ENCODE data around the gene PLA2G4F.

The PLA2G4F gene

GRCh38 chr15:42163291-42163690, 6.9 kb upstream of the PLA2G4F start:
- DNase-seq: no peak

GRCh38 chr15:42160136-42160535, 3.7 kb upstream of the PLA2G4F start:
- DNase-seq: no peak

- no peak for DNase-seq
Observed at GRCh38 chr15:42159381-42160015, 3.1 kb upstream of the PLA2G4F start.

GRCh38 chr15:42158941-42159340, 2.5 kb upstream of the PLA2G4F start:
- DNase-seq: no peak

- peak; percentile 68 for DNase-seq
Observed at GRCh38 chr15:42157981-42158765, 1.7 kb upstream of the PLA2G4F start.

GRCh38 chr15:42157381-42157780, 945 bp upstream of the PLA2G4F start:
- no peak for DNase-seq

- DNase-seq: no peak
Observed at GRCh38 chr15:42155546-42156242, 742 bp downstream of the PLA2G4F start.

- DNase-seq: no peak
Observed at GRCh38 chr15:42154956-42155355, 1.5 kb downstream of the PLA2G4F start.

GRCh38 chr15:42154212-42154941, 2.1 kb downstream of the PLA2G4F start:
- no peak for DNase-seq

GRCh38 chr15:42153874-42154211, 2.6 kb downstream of the PLA2G4F start:
- no peak for DNase-seq

- no peak for DNase-seq
Observed at GRCh38 chr15:42152921-42153698, 3.3 kb downstream of the PLA2G4F start.

GRCh38 chr15:42152196-42152920, 4.1 kb downstream of the PLA2G4F start:
- DNase-seq: no peak

GRCh38 chr15:42151736-42152135, 4.7 kb downstream of the PLA2G4F start:
- no peak for DNase-seq

GRCh38 chr15:42151141-42151561, 5.3 kb downstream of the PLA2G4F start:
- DNase-seq: no peak

GRCh38 chr15:42150219-42150970, 6.0 kb downstream of the PLA2G4F start:
- DNase-seq: no peak

- no peak for DNase-seq
Observed at GRCh38 chr15:42149493-42150218, 6.8 kb downstream of the PLA2G4F start.

- no peak for DNase-seq
Observed at GRCh38 chr15:42148808-42149492, 7.5 kb downstream of the PLA2G4F start.

GRCh38 chr15:42147431-42147735, 9.1 kb downstream of the PLA2G4F start:
- DNase-seq: no peak

All from fibroblast of skin of abdomen (primary cell).